GM21737 (cell line): ENCODE data around the gene MYO7B.

ENCODE experiments used
- ATAC-seq: cut with Tn5 transposase; IDR thresholded peaks from one replicate; pipeline ENCODE4 v1.9.1; 2021; ENCODE audit warnings: mild to moderate bottlenecking, moderate library complexity; ENCODE audit not compliant: unreplicated experiment

The MYO7B gene

DNA sequence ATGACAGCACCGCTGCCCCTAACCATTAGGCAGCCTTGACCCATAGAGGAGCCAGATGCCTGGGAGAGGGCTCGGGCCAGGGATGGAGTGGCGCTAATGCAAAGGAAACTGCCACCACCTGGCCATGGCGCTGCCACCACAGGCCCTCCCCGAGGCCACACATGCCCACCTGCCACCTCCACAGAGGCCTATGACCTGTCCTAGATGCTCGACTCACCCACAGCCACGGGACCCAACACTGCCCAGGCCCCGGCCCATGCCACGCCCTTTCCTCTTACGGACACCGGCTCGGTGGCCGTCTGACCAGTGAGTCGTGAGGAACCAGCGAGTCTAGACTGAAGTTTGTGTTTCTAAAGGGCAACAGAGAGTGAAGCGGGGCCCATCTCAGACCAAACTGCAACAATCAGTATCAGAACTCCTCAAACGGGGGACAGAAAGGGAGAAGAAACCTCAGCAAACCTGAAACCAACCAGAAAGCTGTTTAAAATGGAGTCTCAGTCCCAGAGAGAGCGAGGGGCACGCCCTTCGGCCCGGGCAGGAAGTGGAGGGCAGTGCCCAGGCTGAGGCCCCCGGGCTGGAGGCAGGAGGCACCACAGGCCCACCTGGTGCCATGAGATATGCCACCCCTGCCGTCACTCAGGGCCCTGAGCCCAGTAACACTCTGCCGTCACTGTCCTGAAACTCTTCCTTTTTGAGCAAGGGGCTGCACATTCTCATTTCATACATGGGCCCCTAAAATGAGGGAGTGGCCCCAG lies 111.2 kb downstream of the MYO7B start:
- no peak for ATAC-seq

DNA sequence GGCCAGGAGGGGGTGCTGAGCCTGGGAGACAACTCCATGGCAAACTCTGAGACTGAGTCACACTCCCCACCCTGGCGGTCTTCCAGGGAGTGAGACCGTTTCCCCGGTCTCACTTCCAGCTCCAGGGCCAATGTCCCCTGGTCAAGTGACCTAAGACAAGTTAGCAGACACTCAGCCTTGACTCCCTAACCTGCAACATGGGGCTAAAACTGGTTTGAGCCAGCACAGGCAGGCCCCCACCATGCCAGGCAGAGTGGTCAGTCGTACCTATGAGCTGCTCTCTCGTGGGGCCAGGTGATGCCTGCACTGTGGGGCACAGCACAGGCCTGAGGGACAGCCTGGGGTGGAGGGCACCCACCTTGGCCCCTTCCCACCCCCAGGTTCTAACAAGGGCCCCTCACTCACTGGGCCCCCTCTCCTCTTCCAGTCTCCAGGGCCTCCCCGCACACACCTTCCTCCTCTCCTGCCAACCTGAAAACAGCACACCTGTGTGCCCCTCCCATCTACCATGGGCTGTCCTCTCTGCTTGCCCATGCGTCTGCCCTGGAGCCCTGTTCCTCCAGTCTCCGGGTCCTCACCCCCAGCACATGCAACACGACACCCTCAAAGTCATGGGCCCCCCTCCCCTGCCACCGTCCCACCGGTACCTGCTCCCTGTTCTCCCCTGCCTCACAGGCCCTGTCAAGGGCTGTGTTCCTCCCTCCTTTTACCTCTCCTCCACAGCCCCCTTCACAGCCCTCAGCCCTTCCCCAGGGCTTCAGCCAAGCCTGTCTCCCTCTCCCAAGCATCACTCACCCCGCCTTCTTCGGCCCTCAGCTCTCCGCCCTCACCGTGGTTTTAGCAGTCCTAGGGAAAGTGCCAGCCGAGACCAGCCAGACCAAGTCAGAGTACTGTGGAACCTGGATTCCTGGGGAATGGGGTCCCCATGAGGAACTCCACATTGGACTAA lies 112.0 kb downstream of the MYO7B start:
- ATAC-seq = no peak

DNA sequence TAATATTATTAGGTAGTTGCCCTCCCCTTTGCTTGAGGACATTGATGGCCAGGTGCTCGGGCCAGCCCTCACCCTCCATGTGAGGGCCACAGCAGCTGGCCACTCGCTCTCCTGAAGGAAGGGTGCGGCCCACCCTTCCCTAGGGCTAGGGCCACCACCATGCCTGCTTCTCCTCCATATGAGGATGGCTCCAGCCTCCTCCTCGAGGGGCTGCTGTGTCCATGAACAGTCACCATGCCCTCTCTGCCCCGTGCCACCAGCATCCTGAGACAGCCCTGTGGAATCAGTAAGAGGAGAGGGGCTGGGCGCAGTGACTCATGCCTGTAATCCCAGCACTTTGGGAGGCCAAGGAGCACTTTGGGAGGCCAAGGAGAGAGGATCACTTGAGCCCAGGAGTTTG lies 112.8 kb downstream of the MYO7B start:
- ATAC-seq = no peak

DNA sequence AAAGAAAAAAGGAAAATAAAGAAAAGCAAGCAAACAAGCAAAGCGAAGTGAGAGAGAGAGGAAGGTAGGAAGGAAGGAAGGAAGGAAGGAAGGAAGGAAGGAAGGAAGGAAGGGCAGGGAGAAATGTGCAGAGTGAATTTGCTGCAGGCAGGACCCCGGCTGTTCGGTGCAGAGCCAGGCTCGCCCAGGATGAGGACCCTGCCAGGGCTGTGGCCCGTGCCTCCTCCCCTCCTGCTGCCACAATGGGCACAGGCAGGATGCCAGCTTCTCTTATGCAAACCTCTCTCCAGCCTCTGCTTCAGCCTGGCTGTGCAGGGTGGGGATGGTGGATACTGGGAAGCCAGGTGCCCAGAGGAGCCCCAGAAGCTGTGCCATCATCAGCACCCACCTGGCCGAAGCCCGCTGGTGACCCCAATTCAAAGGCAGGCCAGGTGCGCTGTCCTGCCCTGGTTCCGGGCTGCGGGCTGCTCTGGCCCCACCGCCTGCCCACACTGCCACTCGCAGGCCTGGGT lies 113.7 kb downstream of the MYO7B start:
- ATAC-seq = no peak

DNA sequence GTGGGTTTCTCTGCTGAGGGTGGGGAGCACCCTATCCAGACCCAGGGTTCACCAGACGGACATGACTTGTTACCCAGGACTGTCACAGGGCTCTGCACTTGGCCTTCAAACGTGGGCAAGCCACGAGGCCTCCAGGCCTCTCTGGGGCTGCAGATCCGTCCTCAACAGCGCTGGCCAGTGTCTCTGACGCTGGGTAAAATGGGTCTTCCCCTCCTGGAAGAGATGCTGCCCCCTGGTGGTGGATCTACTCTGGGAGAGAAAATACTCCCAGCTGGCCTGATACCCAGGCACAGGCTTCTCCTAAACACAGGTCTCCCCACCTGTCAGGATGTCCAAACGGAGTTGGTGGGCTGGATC lies 114.2 kb downstream of the MYO7B start:
- peak; percentile 60 for ATAC-seq

DNA sequence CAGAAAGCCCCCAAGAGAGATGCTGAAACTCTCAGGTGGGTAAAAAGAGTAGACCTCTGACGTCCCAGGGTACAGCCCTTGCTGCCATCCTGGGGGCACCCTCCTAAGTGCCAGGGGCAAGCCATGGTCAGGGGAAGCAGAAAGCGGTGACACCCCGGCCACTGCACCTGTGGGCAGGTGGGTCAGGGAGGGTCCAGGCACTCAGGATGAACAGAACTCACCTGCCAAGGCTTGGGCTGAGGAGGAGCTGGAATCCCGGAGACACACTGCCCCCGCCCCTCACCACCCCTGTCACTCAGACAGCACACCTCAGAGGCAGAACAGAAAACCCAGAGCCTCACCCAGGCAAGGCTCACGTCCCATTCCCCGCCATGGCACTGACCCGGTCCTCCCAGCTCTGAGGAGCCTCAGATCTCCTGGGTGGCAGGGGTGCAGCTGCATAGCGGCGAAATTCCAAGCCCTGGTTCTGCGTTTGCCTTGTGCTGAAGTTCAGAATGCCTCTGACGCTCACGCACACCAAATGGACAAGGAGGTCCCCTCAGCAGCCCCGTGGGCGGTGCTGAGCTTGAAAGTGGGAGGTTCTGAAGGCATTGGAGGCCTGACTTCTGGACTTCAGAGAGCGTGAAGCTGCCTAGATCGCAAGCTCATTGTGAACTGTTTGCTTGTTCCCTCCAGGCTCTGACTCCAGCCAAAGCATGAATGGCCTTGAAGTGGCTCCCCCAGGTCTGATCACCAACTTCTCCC lies 114.7 kb downstream of the MYO7B start:
- ATAC-seq = no peak

DNA sequence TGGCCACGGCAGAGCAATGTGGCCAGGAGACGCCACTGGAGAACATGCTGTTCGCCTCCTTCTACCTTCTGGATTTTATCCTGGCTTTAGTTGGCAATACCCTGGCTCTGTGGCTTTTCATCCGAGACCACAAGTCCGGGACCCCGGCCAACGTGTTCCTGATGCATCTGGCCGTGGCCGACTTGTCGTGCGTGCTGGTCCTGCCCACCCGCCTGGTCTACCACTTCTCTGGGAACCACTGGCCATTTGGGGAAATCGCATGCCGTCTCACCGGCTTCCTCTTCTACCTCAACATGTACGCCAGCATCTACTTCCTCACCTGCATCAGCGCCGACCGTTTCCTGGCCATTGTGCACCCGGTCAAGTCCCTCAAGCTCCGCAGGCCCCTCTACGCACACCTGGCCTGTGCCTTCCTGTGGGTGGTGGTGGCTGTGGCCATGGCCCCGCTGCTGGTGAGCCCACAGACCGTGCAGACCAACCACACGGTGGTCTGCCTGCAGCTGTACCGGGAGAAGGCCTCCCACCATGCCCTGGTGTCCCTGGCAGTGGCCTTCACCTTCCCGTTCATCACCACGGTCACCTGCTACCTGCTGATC lies 115.4 kb downstream of the MYO7B start:
- no peak for ATAC-seq

DNA sequence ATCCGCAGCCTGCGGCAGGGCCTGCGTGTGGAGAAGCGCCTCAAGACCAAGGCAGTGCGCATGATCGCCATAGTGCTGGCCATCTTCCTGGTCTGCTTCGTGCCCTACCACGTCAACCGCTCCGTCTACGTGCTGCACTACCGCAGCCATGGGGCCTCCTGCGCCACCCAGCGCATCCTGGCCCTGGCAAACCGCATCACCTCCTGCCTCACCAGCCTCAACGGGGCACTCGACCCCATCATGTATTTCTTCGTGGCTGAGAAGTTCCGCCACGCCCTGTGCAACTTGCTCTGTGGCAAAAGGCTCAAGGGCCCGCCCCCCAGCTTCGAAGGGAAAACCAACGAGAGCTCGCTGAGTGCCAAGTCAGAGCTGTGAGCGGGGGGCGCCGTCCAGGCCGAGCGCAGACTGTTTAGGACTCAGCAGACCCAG lies 115.9 kb downstream of the MYO7B start:
- no peak for ATAC-seq

DNA sequence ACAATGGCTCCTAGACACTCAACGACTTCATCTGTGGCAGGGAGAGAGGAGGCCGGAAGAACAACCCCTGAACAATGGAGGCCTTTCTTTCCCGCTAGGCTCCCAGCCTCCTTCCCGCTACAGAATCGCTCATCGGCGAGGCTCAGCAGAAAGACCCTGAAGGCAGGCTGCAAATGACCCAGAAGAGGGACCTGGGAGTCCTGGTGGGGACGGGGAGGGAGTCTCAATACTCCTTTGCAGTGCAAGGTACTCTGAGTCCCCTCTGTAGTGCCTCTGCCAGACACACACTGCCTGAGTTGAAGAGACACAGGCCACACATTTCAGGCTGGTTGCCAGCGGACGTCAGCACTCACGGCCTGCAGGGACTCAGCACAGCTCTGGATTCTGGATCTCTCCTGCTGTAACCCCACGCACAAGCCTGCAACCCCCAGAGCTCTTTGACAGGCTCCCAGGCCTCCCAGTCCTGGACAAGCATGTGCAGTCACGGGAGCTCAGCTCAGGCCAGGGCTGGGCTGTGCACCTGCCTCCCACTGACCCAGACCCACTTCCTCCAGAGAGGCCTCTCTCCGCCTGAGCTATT lies 116.6 kb downstream of the MYO7B start:
- no peak for ATAC-seq

DNA sequence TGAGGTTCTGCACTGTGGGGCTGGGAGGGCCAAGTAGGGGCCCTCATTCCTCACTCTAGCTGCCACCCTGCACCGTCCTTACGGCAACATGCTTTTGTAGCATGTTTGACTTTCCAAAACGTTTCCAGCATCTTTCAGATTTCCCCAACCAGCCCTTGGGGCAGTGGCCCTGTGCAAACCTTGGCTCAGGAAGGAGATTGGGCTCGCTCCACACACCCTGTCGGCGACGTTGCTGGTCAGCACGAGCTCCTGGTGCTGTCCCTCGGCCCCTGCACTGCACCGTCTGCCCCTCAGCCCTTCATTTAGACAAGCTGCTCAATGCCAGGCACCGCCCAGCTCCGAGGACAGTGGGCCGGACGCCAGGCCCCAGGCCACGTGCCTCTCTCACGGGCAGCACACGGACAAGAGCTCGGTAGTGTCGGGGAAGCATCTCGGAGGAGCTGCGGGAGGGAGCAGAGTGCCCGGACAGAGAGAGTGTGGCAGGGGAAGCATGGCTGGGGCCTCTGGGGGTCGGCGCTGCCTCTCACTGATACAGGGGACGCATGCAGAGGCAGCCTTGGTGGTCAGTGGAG lies 117.4 kb downstream of the MYO7B start:
- ATAC-seq = no peak

DNA sequence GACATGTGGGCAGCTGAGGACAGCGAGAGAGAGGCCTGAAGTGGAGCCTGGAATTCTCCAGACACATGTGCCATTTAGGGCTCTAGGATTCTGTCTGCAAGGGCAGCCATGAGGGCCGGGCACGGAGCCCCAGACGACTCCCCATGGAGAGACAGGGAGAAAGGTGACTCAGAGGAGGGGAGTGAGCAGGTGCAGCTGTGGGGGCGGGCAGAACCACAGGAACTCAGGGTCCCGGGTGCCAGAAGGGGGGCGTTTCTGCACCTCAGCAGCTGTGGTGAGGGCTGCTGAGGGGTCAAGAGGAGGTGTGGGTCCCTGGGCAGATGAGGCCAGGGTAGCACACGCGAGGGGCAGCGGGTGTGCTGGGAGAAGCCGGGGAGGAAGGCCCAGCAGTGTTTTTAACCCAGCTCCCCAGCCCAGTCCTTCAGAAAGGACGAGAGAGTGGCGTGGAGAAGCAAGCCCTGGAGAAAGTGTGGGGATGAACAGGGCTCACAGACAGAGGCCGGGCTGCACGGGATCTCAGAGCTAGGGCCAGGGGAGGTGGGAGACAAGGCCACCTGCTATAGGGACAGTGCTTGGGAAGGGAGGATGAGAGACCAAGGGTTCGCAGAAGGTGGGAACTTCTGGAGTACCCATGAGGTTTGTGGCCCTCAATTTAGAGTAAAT lies 118.1 kb downstream of the MYO7B start:
- no peak for ATAC-seq

DNA sequence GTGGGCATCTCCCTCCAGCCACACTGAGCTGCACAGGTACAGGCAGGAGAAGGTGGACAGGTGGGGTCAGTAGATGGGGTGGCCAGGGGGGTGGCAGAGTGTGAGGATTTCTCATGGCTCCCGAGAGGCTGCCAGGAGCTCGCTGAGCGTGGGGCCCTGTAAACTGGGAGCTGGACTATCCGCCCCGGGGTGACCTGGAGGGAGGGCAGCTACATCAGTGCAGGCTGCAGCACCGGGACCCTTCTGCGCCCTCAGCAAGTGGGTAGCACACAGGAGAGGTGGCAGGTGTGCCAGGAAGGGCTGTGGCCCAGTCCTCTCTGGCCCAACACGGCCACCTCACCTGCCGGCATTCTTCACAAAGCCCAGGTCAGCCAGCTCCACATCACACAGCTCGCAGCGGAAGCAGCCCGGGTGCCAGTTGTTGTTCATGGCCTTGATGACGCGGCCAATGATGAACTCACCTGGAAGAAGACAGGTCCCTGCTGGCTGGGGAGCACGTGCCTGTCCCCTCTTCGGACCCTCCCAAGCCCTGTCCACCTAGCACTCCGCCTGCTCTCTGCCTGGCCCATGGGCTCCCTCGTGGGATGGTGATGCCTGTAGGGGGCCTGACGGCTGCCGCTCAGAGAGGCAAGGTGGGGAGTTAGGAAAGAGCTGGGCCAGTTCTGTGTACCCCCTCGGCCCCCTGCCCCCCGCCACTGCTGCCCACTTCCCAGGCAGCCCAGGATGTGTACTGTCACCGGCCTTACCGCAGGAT lies 118.8 kb downstream of the MYO7B start:
- ATAC-seq = no peak

DNA sequence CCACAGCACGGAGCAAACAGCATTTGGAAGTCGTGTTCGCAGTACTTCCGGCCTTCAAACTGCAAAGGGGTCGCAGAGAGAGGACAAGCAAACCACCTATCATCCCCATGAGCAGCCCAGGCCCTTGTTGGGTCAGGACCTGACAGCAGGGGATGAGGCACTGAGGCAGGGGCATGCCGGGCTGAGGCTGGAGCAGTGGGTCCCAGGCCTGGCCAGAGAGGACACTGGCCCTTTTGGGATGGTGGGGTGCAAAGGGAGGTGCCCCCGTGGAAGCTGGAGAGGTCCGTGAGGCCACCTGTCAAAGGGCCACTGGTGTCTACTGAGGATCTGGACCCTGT lies 119.3 kb downstream of the MYO7B start:
- ATAC-seq = no peak

DNA sequence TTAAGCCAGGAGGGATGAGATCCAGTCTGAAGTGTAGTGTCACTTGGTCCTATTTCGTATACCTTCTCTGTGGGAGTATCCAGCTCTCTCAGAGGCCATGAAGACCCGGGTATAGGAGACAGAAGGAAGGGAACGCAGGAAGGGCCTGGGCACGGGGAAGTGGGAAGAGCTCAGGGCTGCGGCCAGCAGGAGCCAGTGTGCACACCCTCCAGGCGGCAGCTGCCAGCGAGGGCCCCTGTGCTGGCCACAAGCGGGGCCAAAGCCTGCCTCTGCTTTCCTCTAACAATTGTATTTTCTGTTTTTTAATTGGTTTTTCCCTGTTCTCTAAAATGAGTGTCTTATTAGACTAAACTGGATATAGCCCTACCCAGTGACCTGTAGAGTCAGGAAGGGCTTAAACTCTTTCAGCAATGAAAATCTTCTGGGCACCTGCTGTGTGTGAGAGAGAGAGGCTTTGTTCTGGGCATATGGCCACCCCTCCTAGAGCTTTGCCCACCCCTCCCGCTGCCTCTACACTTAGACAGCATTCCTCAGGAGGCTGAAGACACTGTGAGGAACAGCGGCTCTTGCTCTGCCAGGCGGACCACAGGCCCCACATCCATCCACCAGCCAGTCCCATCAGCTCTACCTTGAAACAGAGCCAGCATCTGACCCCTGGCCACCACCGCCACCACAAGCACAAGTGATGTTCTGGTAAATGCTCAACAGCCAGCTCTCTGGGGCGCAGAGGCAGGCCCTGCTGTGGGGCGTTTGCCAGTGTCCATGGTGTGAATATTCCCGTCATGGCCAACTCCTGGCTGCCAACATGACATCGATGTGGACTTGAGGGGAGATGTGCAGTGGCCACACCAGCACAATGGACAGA lies 120.0 kb downstream of the MYO7B start:
- ATAC-seq = no peak

DNA sequence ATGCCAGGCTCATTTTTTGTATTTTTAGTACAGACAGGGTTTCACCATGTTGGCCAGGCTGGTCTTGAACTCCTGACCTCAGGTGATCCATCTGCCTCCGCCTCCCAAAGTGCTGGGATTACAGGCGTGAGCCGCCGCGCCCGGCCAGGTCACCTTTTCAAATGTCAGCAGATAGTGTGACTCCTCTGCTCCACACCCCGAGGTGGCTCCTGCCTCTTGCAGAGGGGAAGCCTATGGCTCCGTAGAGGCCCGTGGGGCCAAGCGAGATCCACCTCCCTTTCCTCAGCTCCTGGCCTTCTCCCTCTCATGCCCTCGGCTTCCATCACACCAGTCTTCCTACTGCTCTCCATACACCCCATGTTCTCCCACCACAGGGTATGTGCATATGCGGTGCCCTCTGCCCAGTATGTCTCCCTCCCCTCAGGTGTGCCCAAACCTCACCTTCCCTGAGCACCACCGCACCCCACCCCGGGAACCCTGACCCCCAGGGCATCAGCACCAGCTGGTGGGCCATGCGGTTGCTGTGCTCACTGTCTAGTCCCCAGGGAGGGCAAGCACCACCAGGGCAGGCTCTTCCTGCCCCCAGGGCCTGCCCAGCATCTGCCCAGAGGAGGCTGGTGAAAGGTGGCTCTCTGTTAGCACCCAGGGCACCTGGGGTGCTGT lies 121.2 kb downstream of the MYO7B start:
- no peak for ATAC-seq

DNA sequence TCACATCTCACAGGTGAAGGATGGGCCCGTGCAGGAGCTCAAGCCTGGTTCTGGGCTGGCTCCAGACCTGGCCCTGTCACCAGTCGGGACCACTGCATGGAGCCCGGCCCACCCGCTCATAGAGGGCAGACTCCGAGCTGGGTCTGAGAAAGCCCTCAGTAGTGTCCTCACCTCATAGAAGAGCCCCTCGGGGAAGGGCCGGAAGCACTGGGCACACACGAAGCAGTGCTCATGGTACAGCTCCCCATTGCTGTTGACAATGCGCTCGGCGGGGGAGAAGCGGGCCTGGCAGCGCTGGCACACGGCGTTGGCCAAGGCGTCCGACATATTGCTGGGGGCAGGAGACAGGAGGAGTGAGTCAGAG lies 121.7 kb downstream of the MYO7B start:
- ATAC-seq = no peak

DNA sequence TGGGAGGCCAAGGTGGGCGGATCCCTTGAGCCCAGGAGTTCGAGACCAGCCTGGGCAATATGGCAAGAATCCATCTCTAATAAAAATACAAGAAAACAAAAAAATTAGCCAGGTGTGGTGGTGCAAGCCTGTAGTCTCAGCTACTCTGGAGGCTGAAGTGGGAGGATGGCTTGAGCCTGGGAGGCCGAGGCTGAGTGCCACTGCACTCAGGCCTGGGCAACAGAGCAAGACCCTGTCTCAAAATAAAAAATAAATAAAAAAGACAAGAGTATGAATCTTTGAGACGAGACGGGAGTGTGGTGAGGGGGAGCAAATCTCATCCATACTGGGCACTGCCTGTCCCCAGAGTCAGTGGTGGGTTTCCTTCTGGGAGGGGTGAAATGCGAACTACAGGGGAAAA lies 122.7 kb downstream of the MYO7B start:
- ATAC-seq = no peak
